ENCODE measurements around the gene MRPL28. TPM values are rescaled to one million over a fixed set of nuclear protein-coding genes. Genes with fewer than 3 reads are reported as not detected.
A peak's percentile ranks its signal among the peaks of the same experiment; 100 is the strongest.
"Not testable (repeated sequence)": the region's sequence is repeated elsewhere in the genome, so short reads cannot be mapped to it uniquely, and the experiment has no call there.

Gene MRPL28
- total and polyA plus RNA-seq, 4 donors: 31.9 to 98.9 (median 77.2) TPM

- ATAC-seq (ENCODE audit: insufficient read depth, low FRiP score): no peak
- Histone ChIP-seq H3K9ac (ENCODE audit: insufficient read depth in 1 of 2, low read length in 2 of 2) (no peak overlapping the region), H3K4me3 (no peak overlapping the region), H3K36me3 (ENCODE audit: control insufficient read depth in 4 of 4, insufficient read depth in 4 of 4, low read length in 4 of 4) (peaks cover 0 to 8% (median 0%) of the 10 kb centered on the region in 4 donors), H3K27ac (ENCODE audit: low read depth in 1 of 2, low read length in 1 of 2) (no peak overlapping the region), H3K27me3 (ENCODE audit: control insufficient read depth in 3 of 3, insufficient read depth in 3 of 3, low read length in 2 of 3) (no peaks in the 10 kb centered on the region), H3K4me1 (ENCODE audit: control insufficient read depth in 5 of 5, insufficient read depth in 5 of 5, low read length in 5 of 5) (peaks cover 0 to 17% (median 0%) of the 10 kb centered on the region in 5 donors), H3K9me3 (ENCODE audit: control insufficient read depth in 4 of 4, insufficient read depth in 3 of 4, low read length in 3 of 4) (no peaks in the 10 kb centered on the region)
- WGBS, 2 donors: 25 to 31% methylated on average over 3 of the region's 3 CpGs
- TF ChIP-seq CTCF (IDR thresholded peaks at IDR 0.05; ENCODE audit: control extremely low read depth, extremely low read depth): no peak
- no peak for DNase-seq
Measured at GRCh38 chr16:396199-396598, 25.9 kb upstream of the MRPL28 start.

GRCh38 chr16:392450-393030, 22.2 kb upstream of the MRPL28 start:
- no peak overlapping the region for H3K27ac ChIP-seq (ENCODE audit: low read depth in 1 of 2, low read length in 1 of 2)
- no peaks in the 10 kb centered on the region for H3K27me3 ChIP-seq (ENCODE audit: control insufficient read depth in 3 of 3, insufficient read depth in 3 of 3, low read length in 2 of 3)
- no peak overlapping the region for H3K9ac ChIP-seq (ENCODE audit: insufficient read depth in 1 of 2, low read length in 2 of 2)
- H3K4me3 ChIP-seq: no peak overlapping the region
- no peaks in the 10 kb centered on the region for H3K36me3 ChIP-seq (ENCODE audit: control insufficient read depth in 4 of 4, insufficient read depth in 4 of 4, low read length in 4 of 4)
- DNase-seq: no peak
- ATAC-seq (ENCODE audit: insufficient read depth, low FRiP score): no peak
- TF ChIP-seq CTCF (IDR thresholded peaks at IDR 0.05; ENCODE audit: control extremely low read depth, extremely low read depth): no peak
- H3K9me3 ChIP-seq (ENCODE audit: control insufficient read depth in 4 of 4, insufficient read depth in 3 of 4, low read length in 3 of 4): no peaks in the 10 kb centered on the region
- peaks cover 0 to 11% (median 2%) of the 10 kb centered on the region in 5 donors for H3K4me1 ChIP-seq (ENCODE audit: control insufficient read depth in 5 of 5, insufficient read depth in 5 of 5, low read length in 5 of 5)
- WGBS, 2 donors: 57 to 85% methylated on average over 7 of the region's 7 CpGs

- DNase-seq (peak; percentile 19 to 62 (median 34)), ATAC-seq (ENCODE audit: insufficient read depth, low FRiP score) (peak; percentile 53)
- Histone ChIP-seq H3K9ac (ENCODE audit: insufficient read depth in 1 of 2, low read length in 2 of 2) (no peak overlapping the region), H3K4me3 (no peak overlapping the region), H3K27me3 (ENCODE audit: control insufficient read depth in 3 of 3, insufficient read depth in 3 of 3, low read length in 2 of 3) (no peaks in the 10 kb centered on the region), H3K9me3 (ENCODE audit: control insufficient read depth in 4 of 4, insufficient read depth in 3 of 4, low read length in 3 of 4) (no peaks in the 10 kb centered on the region), H3K4me1 (ENCODE audit: control insufficient read depth in 5 of 5, insufficient read depth in 5 of 5, low read length in 5 of 5) (peaks cover 0 to 12% (median 2%) of the 10 kb centered on the region in 5 donors), H3K36me3 (ENCODE audit: control insufficient read depth in 4 of 4, insufficient read depth in 4 of 4, low read length in 4 of 4) (no peaks in the 10 kb centered on the region), H3K27ac (ENCODE audit: low read depth in 1 of 2, low read length in 1 of 2) (no peak overlapping the region)
- 71 to 75% methylated on average over 7 of the region's 7 CpGs for WGBS, 2 donors
- TF ChIP-seq CTCF (IDR thresholded peaks at IDR 0.05; ENCODE audit: control extremely low read depth, extremely low read depth): peak; percentile 55
Measured at GRCh38 chr16:391885-392335, 21.6 kb upstream of the MRPL28 start.

- no peak for TF ChIP-seq CTCF (IDR thresholded peaks at IDR 0.05; ENCODE audit: control extremely low read depth, extremely low read depth)
- no peak overlapping the region for H3K4me3 ChIP-seq
- no peaks in the 10 kb centered on the region for H3K36me3 ChIP-seq (ENCODE audit: control insufficient read depth in 4 of 4, insufficient read depth in 4 of 4, low read length in 4 of 4)
- H3K27me3 ChIP-seq (ENCODE audit: control insufficient read depth in 3 of 3, insufficient read depth in 3 of 3, low read length in 2 of 3): no peaks in the 10 kb centered on the region
- H3K9me3 ChIP-seq (ENCODE audit: control insufficient read depth in 4 of 4, insufficient read depth in 3 of 4, low read length in 3 of 4): no peaks in the 10 kb centered on the region
- H3K4me1 ChIP-seq (ENCODE audit: control insufficient read depth in 5 of 5, insufficient read depth in 5 of 5, low read length in 5 of 5): peaks cover 0 to 8% (median 3%) of the 10 kb centered on the region in 5 donors
- H3K9ac ChIP-seq (ENCODE audit: insufficient read depth in 1 of 2, low read length in 2 of 2): no peak overlapping the region
- no peak for DNase-seq
- WGBS, 2 donors: 85 to 90% methylated on average over 10 of the region's 10 CpGs
- H3K27ac ChIP-seq (ENCODE audit: low read depth in 1 of 2, low read length in 1 of 2): no peak overlapping the region
- no peak for ATAC-seq (ENCODE audit: insufficient read depth, low FRiP score)
Measured at GRCh38 chr16:389352-389751, 19.0 kb upstream of the MRPL28 start.

GRCh38 chr16:387761-388666, 17.7 kb upstream of the MRPL28 start:
- H3K9me3 ChIP-seq (ENCODE audit: control insufficient read depth in 4 of 4, insufficient read depth in 3 of 4, low read length in 3 of 4); H3K27me3 ChIP-seq (ENCODE audit: control insufficient read depth in 3 of 3, insufficient read depth in 3 of 3, low read length in 2 of 3); H3K27ac ChIP-seq (ENCODE audit: low read depth in 1 of 2, low read length in 1 of 2); H3K36me3 ChIP-seq (ENCODE audit: control insufficient read depth in 4 of 4, insufficient read depth in 4 of 4, low read length in 4 of 4); H3K4me3 ChIP-seq; H3K9ac ChIP-seq (ENCODE audit: insufficient read depth in 1 of 2, low read length in 2 of 2); ATAC-seq (ENCODE audit: insufficient read depth, low FRiP score): not testable (repeated sequence)
- peak in 1 of 3 donors; percentile 37 for DNase-seq
- 57 to 71% methylated on average over 20 of the region's 20 CpGs for WGBS, 2 donors
- peaks cover 0 to 14% (median 3%) of the 10 kb centered on the region in 5 donors for H3K4me1 ChIP-seq (ENCODE audit: control insufficient read depth in 5 of 5, insufficient read depth in 5 of 5, low read length in 5 of 5)
